Left renal cortex interstitium (tissue), 4 donors: ENCODE results near the gene GNG13. TPM values are rescaled to one million over a fixed set of nuclear protein-coding genes. Genes with fewer than 3 reads are reported as not detected.
"Not testable (repeated sequence)": the region's sequence is repeated elsewhere in the genome, so short reads cannot be mapped to it uniquely, and the experiment has no call there.

ENCODE experiments used
- DNase-seq, 4 donors: peaks; one replicate each; pipeline ENCODE4 v3.0.0-alpha.2; 2013; ENCODE audit warnings: low read depth in 4 of 4, low spot score in 2 of 4, missing footprints in 1 of 4
- polyA plus RNA-seq, 4 donors: library from polyadenylated mRNA; unstranded; fragments of 120-200 nt; gene quantifications; one replicate each; pipeline ENCODE4 v1.2.1, GENCODE V29; 2013; ENCODE audit not compliant: insufficient read length in 4 of 4

Gene GNG13
- polyA plus RNA-seq, 4 donors, result 0.17 to 0.49 (median 0.27) TPM; not detected in 1

GRCh38 chr16:781346-782010 lies 19.1 kb downstream of the GNG13 start:
- DNase-seq, result no peak

GRCh38 chr16:780296-780695 lies 20.2 kb downstream of the GNG13 start:
- DNase-seq, result no peak

- no peak for DNase-seq
These were observed 21.0 kb downstream of the GNG13 start for GRCh38 chr16:779561-779960.

GRCh38 chr16:778909-779527 lies 21.5 kb downstream of the GNG13 start:
- DNase-seq, result no peak

- no peak for DNase-seq
These were observed 22.1 kb downstream of the GNG13 start for GRCh38 chr16:778447-778846.

- DNase-seq, result no peak
These were observed 22.7 kb downstream of the GNG13 start for GRCh38 chr16:777826-778225.

- DNase-seq, result no peak
These were observed 23.7 kb downstream of the GNG13 start for GRCh38 chr16:776824-777223.

- not testable (repeated sequence) for DNase-seq
These were observed 24.2 kb downstream of the GNG13 start for GRCh38 chr16:776298-776697.

- DNase-seq, result no peak
These were observed 25.2 kb downstream of the GNG13 start for GRCh38 chr16:775236-775796.

GRCh38 chr16:774086-775001 lies 26.2 kb downstream of the GNG13 start:
- no peak for DNase-seq

GRCh38 chr16:772959-773358 lies 27.6 kb downstream of the GNG13 start:
- no peak for DNase-seq

- DNase-seq, result no peak
These were observed 30.1 kb downstream of the GNG13 start for GRCh38 chr16:770411-770810.

- DNase-seq, result no peak
These were observed 30.6 kb downstream of the GNG13 start for GRCh38 chr16:769934-770333.

GRCh38 chr16:769184-769784 lies 31.2 kb downstream of the GNG13 start:
- DNase-seq, result no peak

- no peak for DNase-seq
These were observed 32.1 kb downstream of the GNG13 start for GRCh38 chr16:768428-768827.

- no peak for DNase-seq
These were observed 32.7 kb downstream of the GNG13 start for GRCh38 chr16:767743-768235.

GRCh38 chr16:766820-767640 lies 33.5 kb downstream of the GNG13 start:
- no peak for DNase-seq

GRCh38 chr16:766008-766819 lies 34.3 kb downstream of the GNG13 start:
- no peak for DNase-seq

- no peak for DNase-seq
These were observed 35.1 kb downstream of the GNG13 start for GRCh38 chr16:765488-765865.
